Mesothelial cell of epicardium (in vitro differentiated cells): ENCODE results near the gene GLT1D1. TPM values are rescaled to one million over a fixed set of nuclear protein-coding genes. Genes with fewer than 3 reads are reported as not detected.

Experiments
- DNase-seq, 2 experiments: peaks; one replicate each; pipeline ENCODE4 v3.0.0; 2021; ENCODE audit warnings: low spot score in 2 of 2; ENCODE audit not compliant: unreplicated experiment in 2 of 2
- H3K27ac Mint-ChIP-seq: 2 replicates; pipeline ENCODE4 v1.8.0; 2021; ENCODE audit warnings: mixed read lengths
- H3K27me3 Mint-ChIP-seq: 2 replicates; pipeline ENCODE4 v1.8.0; 2021; ENCODE audit warnings: low read depth, mixed read lengths
- H3K36me3 Mint-ChIP-seq: 2 replicates; pipeline ENCODE4 v1.8.0; 2021; ENCODE audit warnings: mixed read lengths
- H3K4me1 Mint-ChIP-seq: 2 replicates; pipeline ENCODE4 v1.8.0; 2021; ENCODE audit warnings: mixed read lengths
- H3K4me3 Mint-ChIP-seq: 2 replicates; pipeline ENCODE4 v1.8.0; 2021; ENCODE audit warnings: mild to moderate bottlenecking, moderate library complexity, mixed read lengths
- H3K9me3 Mint-ChIP-seq: 2 replicates; pipeline ENCODE4 v1.8.0; 2021; ENCODE audit warnings: mixed read lengths
- CTCF ChIP-seq: fragments of 200-600 bp; sonication (generic); IDR thresholded peaks from one replicate; pipeline ENCODE4 v1.5.0; 2021; ENCODE audit warnings: antibody characterized with exemption; ENCODE audit not compliant: unreplicated experiment
- total RNA-seq: library from RNA; stranded (reverse); gene quantifications from 3 replicates; pipeline ENCODE4 v1.2.1, GENCODE V29; 2021

The GLT1D1 gene
- total RNA-seq, 1 donor from 2014 or later, result 1.3 TPM

- TF ChIP-seq CTCF, result no peak
- Mint-ChIP-seq H3K27me3 (peaks cover 3% of the 10 kb centered on the region), H3K27ac (no peak overlapping the region), H3K36me3 (no peaks in the 10 kb centered on the region), H3K4me3 (no peak overlapping the region), H3K9me3 (peaks cover 7% of the 10 kb centered on the region), H3K4me1 (no peaks in the 10 kb centered on the region)
- no peak for DNase-seq
Observed at GRCh38 chr12:129025055-129025454, 171.8 kb downstream of the GLT1D1 start.

GRCh38 chr12:129028844-129029243 lies 175.6 kb downstream of the GLT1D1 start:
- Mint-ChIP-seq H3K36me3 (no peaks in the 10 kb centered on the region), H3K4me3 (no peak overlapping the region), H3K9me3 (no peaks in the 10 kb centered on the region), H3K4me1 (no peaks in the 10 kb centered on the region), H3K27ac (no peak overlapping the region), H3K27me3 (peaks cover 13% of the 10 kb centered on the region)
- no peak for DNase-seq
- TF ChIP-seq CTCF, result no peak

Other genes with a start within 250 kb of the GLT1D1 start
- gene SLC15A4, start 29.5 kb upstream of the GLT1D1 start, total RNA-seq, result 26.1 to 26.6 TPM (median 26.5 TPM) in 3 replicates